NT2/D1 (cell line): ENCODE results near the gene CACNA1C.

Experiments used
- SUZ12 ChIP-seq: IDR thresholded peaks from 2 replicates; pipeline ENCODE4 v1.6.1; 2011; ENCODE audit not compliant: insufficient read length, insufficient read depth; ENCODE audit errors: extremely low read depth
- YY1 ChIP-seq: IDR thresholded peaks from 2 replicates; pipeline ENCODE4 v1.6.1; 2011; ENCODE audit not compliant: insufficient read length, insufficient read depth
- ZNF274 ChIP-seq: IDR thresholded peaks from 2 replicates; pipeline ENCODE4 v1.6.1; 2011; ENCODE audit warnings: mild to moderate bottlenecking, low read depth, low read length

GRCh38 chr12:2195085-2195484, 142.3 kb downstream of the CACNA1C start:
- TF ChIP-seq ZNF274: no peak
- no peak for TF ChIP-seq YY1
- TF ChIP-seq SUZ12: no peak
